ENCODE measurements around the gene PKNOX2. TPM values are rescaled to one million over a fixed set of nuclear protein-coding genes. Genes with fewer than 3 reads are reported as not detected.

PKNOX2 gene
- total and polyA plus RNA-seq, 2 of the 8 experiments (the other 6 are each of a cell fraction or from before 2014, with no cell fraction given): 2.0 TPM

- TF ChIP-seq, protein P1, sequence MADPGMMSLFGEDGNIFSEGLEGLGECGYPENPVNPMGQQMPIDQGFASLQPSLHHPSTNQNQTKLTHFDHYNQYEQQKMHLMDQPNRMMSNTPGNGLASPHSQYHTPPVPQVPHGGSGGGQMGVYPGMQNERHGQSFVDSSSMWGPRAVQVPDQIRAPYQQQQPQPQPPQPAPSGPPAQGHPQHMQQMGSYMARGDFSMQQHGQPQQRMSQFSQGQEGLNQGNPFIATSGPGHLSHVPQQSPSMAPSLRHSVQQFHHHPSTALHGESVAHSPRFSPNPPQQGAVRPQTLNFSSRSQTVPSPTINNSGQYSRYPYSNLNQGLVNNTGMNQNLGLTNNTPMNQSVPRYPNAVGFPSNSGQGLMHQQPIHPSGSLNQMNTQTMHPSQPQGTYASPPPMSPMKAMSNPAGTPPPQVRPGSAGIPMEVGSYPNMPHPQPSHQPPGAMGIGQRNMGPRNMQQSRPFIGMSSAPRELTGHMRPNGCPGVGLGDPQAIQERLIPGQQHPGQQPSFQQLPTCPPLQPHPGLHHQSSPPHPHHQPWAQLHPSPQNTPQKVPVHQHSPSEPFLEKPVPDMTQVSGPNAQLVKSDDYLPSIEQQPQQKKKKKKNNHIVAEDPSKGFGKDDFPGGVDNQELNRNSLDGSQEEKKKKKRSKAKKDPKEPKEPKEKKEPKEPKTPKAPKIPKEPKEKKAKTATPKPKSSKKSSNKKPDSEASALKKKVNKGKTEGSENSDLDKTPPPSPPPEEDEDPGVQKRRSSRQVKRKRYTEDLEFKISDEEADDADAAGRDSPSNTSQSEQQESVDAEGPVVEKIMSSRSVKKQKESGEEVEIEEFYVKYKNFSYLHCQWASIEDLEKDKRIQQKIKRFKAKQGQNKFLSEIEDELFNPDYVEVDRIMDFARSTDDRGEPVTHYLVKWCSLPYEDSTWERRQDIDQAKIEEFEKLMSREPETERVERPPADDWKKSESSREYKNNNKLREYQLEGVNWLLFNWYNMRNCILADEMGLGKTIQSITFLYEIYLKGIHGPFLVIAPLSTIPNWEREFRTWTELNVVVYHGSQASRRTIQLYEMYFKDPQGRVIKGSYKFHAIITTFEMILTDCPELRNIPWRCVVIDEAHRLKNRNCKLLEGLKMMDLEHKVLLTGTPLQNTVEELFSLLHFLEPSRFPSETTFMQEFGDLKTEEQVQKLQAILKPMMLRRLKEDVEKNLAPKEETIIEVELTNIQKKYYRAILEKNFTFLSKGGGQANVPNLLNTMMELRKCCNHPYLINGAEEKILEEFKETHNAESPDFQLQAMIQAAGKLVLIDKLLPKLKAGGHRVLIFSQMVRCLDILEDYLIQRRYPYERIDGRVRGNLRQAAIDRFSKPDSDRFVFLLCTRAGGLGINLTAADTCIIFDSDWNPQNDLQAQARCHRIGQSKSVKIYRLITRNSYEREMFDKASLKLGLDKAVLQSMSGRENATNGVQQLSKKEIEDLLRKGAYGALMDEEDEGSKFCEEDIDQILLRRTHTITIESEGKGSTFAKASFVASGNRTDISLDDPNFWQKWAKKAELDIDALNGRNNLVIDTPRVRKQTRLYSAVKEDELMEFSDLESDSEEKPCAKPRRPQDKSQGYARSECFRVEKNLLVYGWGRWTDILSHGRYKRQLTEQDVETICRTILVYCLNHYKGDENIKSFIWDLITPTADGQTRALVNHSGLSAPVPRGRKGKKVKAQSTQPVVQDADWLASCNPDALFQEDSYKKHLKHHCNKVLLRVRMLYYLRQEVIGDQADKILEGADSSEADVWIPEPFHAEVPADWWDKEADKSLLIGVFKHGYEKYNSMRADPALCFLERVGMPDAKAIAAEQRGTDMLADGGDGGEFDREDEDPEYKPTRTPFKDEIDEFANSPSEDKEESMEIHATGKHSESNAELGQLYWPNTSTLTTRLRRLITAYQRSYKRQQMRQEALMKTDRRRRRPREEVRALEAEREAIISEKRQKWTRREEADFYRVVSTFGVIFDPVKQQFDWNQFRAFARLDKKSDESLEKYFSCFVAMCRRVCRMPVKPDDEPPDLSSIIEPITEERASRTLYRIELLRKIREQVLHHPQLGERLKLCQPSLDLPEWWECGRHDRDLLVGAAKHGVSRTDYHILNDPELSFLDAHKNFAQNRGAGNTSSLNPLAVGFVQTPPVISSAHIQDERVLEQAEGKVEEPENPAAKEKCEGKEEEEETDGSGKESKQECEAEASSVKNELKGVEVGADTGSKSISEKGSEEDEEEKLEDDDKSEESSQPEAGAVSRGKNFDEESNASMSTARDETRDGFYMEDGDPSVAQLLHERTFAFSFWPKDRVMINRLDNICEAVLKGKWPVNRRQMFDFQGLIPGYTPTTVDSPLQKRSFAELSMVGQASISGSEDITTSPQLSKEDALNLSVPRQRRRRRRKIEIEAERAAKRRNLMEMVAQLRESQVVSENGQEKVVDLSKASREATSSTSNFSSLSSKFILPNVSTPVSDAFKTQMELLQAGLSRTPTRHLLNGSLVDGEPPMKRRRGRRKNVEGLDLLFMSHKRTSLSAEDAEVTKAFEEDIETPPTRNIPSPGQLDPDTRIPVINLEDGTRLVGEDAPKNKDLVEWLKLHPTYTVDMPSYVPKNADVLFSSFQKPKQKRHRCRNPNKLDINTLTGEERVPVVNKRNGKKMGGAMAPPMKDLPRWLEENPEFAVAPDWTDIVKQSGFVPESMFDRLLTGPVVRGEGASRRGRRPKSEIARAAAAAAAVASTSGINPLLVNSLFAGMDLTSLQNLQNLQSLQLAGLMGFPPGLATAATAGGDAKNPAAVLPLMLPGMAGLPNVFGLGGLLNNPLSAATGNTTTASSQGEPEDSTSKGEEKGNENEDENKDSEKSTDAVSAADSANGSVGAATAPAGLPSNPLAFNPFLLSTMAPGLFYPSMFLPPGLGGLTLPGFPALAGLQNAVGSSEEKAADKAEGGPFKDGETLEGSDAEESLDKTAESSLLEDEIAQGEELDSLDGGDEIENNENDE (IDR thresholded peaks at IDR 0.05; ENCODE audit: insufficient replicate concordance, low read length): no peak
- TF ChIP-seq TCF12 (IDR thresholded peaks at IDR 0.05; ENCODE audit: low read depth, low read length) (no peak), CTCF (IDR thresholded peaks at IDR 0.05; ENCODE audit: control extremely low read depth in 1 of 3, insufficient read depth in 1 of 3, low read depth in 1 of 3, low read length in 3 of 3) (peak; percentile 45 to 72 (median 67)), FOSL1 (IDR thresholded peaks at IDR 0.05; ENCODE audit: insufficient read depth, low read depth, low read length) (no peak), TEAD4 (IDR thresholded peaks at IDR 0.05; ENCODE audit: low read depth, low read length) (no peak), TAF1 (IDR thresholded peaks at IDR 0.05; ENCODE audit: low read depth, low read length) (peak; percentile 28; the same call in 1 of the 2 replicates), JUN (IDR thresholded peaks at IDR 0.05; ENCODE audit: low read depth, low read length) (no peak)
Observed at GRCh38 chr11:125164422-125165110, at the start of gene PKNOX2 (continued).

Measured in H1 (cell line).